Epidermal melanocyte (primary cell): ENCODE data around the gene NUDT7.

ENCODE experiments used
- DNase-seq: peaks from one replicate; pipeline ENCODE4 v3.0.0; 2011; ENCODE audit warnings: low spot score; ENCODE audit not compliant: insufficient read length

The NUDT7 gene

GRCh38 chr16:77722309-77723107 lies at the start of gene NUDT7:
TSS of gene NUDT7 (plus strand) at chr16:77722514. CDS start at chr16:77722583, 69 bp downstream.
- peak; percentile 91 for DNase-seq

DNA sequence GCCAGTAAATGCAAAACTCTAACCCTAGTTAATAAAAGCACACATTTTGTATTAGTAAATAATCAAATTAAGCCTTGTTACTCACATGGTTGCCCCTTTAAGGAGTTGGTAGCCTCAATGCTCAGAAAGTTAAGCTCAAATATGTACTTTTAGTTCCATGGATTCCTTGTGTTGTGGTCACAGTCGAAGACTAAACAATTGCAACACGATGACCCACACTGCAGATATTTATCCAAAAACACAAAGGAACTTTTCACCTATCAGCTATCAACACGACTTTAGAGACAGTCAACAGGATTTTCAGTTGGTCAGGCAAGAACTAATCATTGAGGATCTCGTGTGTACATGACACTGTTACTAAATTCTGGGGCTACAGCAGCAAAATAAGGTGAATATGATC lies 47.4 kb upstream of the NUDT7 start:
- no peak for DNase-seq

DNA sequence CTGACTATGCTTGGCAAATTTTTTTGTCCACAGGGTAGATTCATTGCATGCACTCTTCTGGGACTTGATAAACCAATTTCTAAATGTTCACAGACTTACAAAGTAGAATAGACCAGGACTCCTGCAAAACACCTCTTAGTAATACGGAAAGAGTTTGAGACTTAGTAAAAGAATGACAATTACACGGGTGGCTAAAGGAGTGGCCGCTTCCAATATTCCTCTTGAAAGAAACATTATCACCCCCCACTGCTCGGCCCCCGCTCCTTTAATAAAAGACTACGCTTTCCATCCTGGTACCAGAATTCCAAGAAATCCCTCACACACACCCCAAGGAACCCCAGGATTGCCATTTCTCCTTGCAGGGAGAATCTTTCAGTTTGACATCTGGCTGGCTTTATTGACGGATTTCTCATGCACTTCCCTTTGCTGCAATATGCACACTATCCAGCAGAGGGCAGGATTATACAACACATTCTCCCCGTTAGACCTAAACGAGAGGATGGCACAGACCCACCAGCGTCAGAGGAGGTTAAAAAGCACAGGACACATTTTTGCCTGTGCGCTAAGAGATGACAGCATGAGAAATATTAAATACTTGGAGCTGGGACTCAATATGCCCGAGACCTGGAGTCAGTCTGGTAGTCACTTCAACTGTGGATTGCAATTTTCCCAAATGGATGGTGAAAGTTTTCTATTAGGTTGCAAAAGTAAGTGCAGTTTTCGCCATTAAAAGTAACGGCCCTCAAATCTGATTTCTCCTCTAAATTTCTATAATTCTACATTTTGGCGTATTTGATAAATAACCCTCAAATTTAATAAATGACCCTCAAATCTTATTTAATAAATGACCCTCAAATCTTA lies 46.6 kb upstream of the NUDT7 start:
- DNase-seq = peak; percentile 67

GRCh38 chr16:77677129-77677528 lies 45.2 kb upstream of the NUDT7 start:
- no peak for DNase-seq

DNA sequence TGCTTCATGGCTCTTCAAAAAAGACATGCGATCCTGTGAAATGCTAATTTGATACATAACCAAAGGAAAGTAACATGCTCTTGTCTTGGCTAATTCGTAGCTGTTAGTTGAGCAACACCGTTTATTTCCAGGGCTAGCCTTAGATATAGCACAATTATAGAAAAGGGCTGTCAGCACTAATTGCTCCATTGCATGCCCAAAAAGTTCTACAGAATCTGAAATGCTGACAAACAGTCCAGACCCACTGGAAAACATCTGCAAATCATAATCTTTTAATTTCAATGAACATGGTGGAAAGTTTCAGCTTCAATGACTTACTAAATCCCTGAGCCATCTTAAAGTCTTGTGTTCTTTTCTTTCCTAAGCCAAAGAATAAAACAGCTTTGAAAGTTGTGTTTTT lies 42.9 kb upstream of the NUDT7 start:
- DNase-seq = no peak

DNA sequence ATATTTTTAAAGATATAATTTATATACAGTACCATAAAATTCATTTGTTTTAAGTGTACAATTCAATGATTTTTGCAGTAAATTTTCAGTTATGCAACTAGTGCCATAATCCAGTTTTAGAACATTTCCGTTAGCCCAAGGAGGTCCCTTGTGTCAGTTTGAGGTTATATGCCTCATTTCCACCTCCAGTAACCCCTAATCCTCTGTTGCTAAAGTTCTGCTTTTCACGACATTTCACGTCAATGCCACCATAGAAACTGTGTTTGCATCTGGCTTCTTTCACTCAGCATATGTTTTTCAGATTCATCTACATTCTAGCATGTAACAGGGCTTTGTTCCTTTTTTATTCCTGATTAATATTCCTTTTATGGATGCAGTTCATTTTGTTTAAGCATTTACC lies 42.4 kb upstream of the NUDT7 start:
- DNase-seq = no peak

DNA sequence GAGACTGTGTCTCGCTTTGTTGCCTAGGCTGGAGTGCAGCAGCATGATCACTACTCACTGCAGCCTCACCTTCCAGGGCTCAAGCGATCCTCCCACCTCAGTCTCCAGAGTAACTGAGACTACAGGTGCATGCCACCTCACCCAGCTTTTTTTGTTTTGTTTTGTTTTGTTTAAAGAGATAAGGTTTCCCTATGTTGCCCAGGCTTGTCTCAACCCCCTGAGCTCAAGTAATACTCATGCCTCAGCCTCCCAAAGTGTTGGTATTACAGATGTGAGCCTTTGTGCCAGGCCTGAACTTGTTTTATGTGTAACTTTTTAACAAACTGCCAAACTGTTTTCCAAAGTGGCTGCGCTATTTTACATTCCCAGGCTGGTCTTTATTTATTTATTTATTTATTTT lies 41.8 kb upstream of the NUDT7 start:
- DNase-seq = no peak

- DNase-seq = no peak
Observed at GRCh38 chr16:77682586-77682985, 39.7 kb upstream of the NUDT7 start.

GRCh38 chr16:77683397-77684180 lies 38.7 kb upstream of the NUDT7 start:
- no peak for DNase-seq

DNA sequence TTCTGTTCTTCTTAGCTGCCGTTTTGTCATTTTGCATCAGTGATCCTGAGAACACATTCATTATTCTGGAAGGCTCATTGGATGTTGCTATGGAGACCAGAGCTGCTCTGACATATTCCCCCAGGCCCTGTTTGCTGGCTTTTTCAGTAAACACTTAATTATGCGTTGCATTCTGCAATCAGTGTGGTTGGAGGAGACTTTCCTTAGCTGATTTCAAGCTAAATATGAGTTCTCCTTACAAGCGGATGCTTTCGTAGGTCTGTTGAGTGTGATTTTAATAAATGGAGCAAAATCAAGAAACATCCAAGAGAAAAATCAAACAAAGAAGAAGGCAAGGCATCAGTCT lies 38.2 kb upstream of the NUDT7 start:
- DNase-seq = no peak

GRCh38 chr16:77686385-77686784 lies 35.9 kb upstream of the NUDT7 start:
- DNase-seq = no peak

GRCh38 chr16:77689971-77690370 lies 32.3 kb upstream of the NUDT7 start:
- no peak for DNase-seq

DNA sequence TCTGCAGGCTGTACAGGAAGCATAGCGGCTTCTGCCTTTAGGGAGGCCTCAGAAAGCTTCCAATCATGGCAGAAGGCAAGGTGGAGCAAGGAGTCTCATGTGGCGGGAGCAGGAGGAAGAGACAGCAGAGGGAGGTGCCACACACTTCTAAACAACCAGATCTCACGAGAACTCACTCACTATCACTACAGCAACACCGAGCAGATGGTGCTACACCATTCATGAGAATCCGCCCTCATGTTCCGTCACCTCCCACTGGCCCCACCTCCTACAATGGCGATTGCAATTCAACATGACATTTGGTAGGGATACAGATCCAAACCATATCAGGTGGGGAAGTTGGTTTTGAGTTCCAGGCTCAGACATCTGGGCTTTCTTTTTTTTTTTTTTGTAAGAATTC lies 31.9 kb upstream of the NUDT7 start:
- DNase-seq = no peak

DNA sequence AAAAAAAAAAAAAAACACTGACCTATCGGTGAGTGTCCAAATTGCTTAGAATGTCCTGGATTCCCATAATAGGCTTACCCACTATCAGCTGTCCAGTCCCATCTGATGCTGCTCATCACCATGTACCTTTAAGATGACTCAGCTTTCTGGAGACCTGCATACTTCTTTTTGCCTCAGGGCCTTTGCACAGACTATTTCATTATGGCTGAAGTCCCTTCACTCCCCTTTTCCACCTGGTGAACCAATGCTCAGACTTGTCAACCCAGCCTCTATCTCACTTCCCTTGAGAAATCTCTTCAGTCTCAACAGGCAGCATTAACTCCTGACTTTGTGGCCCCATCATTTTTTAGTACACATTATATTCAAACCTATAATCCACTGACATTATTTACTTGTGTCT lies 29.7 kb upstream of the NUDT7 start:
- no peak for DNase-seq

- no peak for DNase-seq
Observed at GRCh38 chr16:77696149-77696548, 26.2 kb upstream of the NUDT7 start.

DNA sequence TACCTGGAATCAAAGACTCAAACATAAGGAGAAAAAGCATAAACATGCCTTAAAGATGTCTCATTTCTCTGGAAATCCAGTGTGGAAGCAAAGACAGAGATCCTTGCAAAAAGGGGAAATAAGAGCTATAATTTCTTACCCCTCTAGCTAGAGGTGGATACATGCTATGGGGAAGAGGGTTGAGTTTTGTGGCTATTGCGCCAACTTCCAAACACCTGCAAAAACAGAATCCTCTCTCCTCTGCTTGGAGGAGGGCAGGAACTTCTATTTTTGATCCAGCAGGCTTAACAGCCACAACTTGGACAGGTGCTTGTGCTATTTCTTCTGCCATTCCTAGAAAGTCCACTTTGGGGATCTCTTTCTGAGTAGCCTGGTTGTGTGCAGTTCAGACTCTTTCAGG lies 21.5 kb upstream of the NUDT7 start:
- DNase-seq = no peak

DNA sequence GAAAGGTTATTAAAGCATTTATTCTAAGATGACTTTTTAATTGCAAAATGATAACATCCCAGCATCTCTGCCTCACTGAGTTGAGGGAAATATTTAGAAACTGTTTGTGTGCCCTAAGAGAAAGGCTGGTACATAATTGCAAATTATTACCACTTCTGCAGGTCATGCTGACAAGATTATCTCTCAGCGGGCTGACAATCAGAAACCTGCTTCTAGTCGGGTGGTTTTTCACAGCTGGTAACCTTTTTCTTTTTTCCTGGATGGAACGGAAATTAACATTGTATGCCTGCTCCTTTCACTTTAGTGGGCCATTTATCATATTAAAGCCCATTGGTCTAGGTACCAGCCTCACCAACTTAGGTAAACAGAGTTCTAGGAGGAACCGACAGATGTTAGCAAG lies 17.0 kb upstream of the NUDT7 start:
- DNase-seq = no peak

GRCh38 chr16:77711179-77711578 lies 11.1 kb upstream of the NUDT7 start:
- DNase-seq = no peak

DNA sequence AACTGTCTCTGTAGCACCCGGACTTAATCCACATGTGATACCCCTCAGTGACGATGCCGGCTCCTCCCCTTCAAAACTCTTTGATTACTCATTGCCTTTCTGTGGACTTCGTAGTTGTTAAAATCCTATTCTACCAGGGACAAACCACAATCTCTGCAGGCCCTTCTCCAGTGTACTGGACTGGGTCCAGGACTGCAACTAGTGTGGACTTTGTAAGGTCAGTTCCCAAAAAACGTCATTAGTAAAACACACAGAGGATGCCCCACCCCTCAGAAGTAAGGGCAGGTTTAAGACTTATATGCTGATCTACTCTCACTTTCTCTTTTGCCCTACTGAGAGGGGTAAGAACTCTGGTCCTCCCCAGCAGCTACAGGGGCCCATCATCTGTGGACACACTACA lies 10.5 kb upstream of the NUDT7 start:
- no peak for DNase-seq

GRCh38 chr16:77715145-77715544 lies 7.2 kb upstream of the NUDT7 start:
- no peak for DNase-seq

- DNase-seq = no peak
Observed at GRCh38 chr16:77721752-77722308, 484 bp upstream of the NUDT7 start.

GRCh38 chr16:77723108-77723514 lies 797 bp downstream of the NUDT7 start:
- no peak for DNase-seq
